DMS79 (cell line): ENCODE results near the gene CCDC38.

Experiments used
- DNase-seq: peaks from one replicate; lab custom pipeline; 2025; lab: John Stamatoyannopoulos, UW

CCDC38 gene

DNA sequence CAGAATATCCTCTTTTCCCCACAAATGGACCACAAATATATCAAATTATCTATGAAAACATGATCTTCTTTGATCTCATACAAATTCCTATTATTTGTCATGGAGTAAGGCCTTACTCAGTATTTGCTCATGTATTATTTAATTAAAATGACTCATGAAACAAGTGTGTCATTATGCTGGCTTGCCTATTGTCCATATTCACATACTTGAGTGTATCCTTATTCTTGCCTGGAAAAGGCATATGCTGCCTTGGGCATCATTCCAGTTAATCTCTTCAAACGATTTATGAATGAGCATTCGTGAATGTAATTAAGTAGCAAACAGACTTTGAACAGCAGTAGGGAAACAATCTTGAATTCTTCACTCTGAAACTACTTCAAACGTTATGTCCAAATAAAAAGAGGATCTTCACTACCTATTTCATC, 106.2 kb downstream of the CCDC38 start:
- peak; percentile 80 for DNase-seq

DNA sequence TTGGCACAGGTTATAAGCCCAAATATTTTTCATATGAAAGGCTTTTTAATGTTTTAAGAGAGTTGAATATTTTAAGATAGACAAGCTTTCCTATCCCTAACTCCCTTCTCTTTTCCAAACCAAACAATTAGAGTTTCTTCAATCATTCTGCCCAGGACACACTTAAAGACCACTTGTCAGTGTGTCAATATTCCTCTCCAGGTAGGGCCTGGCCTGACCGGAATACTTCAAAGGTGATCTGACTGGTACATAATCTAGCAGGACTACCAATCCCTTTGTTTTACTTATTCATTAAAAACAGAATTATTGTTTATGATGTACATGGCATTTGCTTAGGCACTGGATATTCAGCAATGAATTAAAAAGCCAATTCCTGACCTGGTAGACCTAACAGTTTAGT, 107.8 kb downstream of the CCDC38 start:
- DNase-seq: no peak

DNA sequence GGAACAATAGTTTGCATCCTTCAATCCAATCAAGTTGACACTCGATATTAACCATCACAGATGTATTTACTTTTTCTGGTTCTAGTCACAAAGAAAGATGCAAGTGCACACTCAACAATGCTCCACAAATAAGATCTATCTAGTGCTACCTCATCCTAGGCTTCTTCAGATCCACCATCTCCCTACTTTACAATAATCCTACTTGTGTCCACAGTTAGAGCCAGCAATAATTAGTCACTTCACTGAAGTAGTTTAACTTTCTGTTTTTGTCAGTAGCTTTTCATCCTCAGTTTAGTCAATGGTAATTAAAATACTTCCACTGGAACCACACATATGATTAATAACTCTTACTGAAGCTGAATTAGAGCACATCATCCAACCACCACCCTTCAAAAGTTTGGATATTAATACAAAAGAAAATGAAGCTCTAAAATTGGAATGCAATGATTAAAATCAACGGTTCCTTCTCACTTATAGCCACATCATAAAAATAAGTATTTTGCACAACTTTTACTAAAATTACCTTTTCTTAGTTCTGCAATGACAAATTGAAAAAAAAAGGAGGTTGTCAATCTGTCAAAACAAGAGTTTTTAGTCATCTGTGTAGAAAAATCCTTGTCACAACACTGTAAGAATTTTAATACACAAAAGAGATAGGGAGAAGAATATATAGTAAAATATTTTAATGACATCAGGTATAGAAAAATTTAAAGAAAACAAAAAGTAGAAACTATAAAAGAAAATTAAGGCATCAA, 111.9 kb downstream of the CCDC38 start:
- no peak for DNase-seq

GRCh38 chr12:95829395-95829794, 113.0 kb downstream of the CCDC38 start:
- DNase-seq: no peak

GRCh38 chr12:95820096-95820703, 122.2 kb downstream of the CCDC38 start:
- no peak for DNase-seq
